ENCODE results near the gene DNAJA3.

DNAJA3 gene

GRCh38 chr16:4425378-4426020 lies at the start of gene DNAJA3:
Gene DNAJA3 (plus strand): TSS chr16:4425868. CDS start chr16:4425882, 14 bp downstream.
- peak; percentile 94 for DNase-seq

DNA sequence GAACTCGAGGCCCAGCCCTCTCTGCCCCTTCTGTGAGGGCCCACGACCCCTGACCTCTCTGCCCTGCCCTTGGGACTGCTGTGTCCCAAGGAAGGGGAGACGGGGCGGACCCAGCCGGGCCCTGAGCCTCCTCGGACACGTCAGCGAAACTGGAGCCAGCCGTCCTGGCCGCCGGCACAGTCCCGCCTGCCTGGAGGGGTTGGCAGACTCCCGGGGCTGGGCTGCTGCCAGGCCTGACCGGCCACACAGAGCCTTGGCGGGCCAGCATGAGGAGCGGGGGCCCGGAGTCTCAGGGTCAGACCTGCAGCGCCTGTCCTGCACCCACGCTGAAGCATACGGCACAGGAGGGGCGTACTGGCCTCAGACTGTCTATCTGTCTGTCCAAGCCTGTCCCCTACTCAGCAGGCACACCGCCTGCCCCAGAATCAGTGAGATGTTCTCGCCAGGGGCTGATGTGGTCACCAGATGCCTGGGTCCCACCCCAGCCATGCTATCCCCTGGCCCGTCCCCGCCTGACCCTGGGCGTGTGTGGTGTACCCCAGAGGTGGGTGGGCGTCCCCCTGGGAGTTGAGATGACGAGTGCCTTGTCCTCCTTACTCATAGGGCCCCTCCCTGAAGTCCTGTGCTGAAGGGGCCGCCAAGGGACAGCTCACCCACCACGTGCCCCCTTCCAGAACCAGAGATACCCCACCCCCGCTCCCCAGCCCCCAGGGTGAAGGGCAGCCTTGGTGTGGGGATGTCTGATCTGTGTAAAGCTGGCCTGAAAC lies 49.4 kb upstream of the DNAJA3 start:
- no peak for DNase-seq

GRCh38 chr16:4376893-4377572 lies 48.6 kb upstream of the DNAJA3 start:
- no peak for DNase-seq

DNA sequence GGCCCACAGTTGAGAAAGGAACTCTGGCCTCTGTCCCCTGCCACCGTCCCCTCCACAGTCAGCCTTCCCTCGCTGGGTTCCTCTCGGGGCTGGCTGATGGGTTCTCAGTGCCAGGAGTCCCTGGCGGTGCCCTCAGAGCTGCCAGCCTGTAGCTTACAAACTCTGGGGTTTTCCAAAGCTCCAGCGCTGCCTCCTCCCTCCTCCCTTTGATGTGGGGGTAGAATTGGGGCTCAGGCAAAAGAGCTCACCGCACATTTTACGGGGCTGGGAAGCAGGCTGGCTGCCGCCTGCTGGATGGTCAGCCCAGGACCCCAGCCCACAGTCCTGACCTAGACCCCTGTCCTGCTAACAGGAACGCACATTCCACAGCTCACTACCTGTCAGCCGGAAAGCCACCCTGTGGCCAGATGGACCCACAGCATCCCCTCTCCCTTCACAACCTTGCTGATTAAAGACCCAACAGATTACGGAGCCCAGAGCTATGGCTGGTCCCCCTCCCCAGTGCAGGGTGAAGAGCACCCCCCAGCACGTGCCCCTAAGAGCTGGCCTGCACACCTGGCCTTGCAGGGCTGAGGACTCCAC lies 48.0 kb upstream of the DNAJA3 start:
- DNase-seq = no peak

GRCh38 chr16:4378161-4378666 lies 47.5 kb upstream of the DNAJA3 start:
- no peak for DNase-seq

DNA sequence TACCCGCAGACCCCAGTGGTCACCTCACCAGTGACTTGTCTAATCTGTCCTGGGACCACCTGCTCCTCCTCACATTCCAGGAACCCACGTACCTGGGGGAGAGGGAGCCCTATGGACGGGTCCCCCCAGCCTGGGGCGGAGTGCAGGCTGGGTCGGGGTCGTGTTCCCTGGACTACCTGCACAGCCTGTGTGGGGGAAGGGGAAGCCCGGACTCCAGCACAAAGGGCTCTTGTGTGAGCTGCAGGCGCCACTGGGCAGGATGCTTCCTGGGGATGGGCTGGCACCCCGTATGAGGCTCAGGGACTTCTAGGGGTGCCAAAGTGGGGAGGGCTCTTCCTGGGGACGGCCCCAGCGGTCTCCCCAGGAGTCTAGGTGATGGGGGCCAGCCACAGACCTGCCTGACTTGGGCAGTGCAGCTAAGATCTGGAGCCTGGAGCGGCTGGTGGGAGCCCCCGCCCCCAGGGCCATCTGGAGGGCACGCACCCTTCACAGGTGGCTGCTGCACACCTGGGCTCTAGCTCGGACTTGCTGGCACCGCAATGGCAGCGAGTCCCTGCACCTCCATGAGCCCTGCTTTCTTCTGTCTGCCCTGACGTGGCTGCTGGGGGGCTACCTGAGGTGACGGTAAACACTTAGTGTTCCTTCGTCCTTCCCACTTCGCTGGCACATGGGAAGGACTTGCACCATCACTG lies 46.5 kb upstream of the DNAJA3 start:
- DNase-seq = no peak

GRCh38 chr16:4380119-4381063 lies 45.3 kb upstream of the DNAJA3 start:
- DNase-seq = no peak

GRCh38 chr16:4381072-4381934 lies 44.4 kb upstream of the DNAJA3 start:
- DNase-seq = no peak

DNA sequence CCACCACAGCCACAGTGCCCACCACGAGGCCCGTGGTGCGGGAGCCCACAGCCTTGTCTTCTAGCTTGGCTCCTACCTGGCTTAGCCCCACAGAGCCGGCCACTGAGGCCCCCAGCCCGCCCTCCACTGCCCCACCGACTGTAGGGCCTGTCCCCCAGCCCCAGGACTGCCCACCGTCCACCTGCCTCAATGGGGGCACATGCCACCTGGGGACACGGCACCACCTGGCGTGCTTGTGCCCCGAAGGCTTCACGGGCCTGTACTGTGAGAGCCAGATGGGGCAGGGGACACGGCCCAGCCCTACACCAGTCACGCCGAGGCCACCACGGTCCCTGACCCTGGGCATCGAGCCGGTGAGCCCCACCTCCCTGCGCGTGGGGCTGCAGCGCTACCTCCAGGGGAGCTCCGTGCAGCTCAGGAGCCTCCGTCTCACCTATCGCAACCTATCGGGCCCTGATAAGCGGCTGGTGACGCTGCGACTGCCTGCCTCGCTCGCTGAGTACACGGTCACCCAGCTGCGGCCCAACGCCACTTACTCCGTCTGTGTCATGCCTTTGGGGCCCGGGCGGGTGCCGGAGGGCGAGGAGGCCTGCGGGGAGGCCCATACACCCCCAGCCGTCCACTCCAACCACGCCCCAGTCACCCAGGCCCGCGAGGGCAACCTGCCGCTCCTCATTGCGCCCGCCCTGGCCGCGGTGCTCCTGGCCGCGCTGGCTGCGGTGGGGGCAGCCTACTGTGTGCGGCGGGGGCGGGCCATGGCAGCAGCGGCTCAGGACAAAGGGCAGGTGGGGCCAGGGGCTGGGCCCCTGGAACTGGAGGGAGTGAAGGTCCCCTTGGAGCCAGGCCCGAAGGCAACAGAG lies 43.5 kb upstream of the DNAJA3 start:
- no peak for DNase-seq

DNA sequence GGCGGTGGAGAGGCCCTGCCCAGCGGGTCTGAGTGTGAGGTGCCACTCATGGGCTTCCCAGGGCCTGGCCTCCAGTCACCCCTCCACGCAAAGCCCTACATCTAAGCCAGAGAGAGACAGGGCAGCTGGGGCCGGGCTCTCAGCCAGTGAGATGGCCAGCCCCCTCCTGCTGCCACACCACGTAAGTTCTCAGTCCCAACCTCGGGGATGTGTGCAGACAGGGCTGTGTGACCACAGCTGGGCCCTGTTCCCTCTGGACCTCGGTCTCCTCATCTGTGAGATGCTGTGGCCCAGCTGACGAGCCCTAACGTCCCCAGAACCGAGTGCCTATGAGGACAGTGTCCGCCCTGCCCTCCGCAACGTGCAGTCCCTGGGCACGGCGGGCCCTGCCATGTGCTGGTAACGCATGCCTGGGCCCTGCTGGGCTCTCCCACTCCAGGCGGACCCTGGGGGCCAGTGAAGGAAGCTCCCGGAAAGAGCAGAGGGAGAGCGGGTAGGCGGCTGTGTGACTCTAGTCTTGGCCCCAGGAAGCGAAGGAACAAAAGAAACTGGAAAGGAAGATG lies 42.8 kb upstream of the DNAJA3 start:
- no peak for DNase-seq

GRCh38 chr16:4383591-4384444 lies 41.9 kb upstream of the DNAJA3 start:
- no peak for DNase-seq

DNA sequence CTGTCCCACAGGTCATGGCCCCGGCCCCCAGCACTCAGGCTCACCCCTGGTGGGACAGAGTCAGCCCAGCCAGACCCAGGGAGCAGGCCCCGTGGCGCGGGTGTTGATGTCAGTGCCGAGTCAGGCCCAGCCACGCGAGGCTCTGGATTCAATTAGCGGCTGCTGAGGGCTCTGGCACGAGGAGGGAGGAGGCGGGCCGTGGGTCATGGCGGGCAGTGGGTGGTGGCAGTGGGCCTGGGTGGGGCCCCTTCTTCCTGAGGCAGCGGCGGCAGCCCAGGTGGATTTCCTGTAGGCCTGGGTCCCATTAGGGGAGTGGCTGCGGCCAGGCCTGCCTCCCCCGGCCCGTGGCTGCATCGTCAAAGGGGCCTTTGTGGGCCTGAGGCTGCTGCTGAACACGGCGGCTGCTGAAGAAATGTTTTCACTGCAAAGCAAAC lies 41.1 kb upstream of the DNAJA3 start:
- DNase-seq = no peak

DNA sequence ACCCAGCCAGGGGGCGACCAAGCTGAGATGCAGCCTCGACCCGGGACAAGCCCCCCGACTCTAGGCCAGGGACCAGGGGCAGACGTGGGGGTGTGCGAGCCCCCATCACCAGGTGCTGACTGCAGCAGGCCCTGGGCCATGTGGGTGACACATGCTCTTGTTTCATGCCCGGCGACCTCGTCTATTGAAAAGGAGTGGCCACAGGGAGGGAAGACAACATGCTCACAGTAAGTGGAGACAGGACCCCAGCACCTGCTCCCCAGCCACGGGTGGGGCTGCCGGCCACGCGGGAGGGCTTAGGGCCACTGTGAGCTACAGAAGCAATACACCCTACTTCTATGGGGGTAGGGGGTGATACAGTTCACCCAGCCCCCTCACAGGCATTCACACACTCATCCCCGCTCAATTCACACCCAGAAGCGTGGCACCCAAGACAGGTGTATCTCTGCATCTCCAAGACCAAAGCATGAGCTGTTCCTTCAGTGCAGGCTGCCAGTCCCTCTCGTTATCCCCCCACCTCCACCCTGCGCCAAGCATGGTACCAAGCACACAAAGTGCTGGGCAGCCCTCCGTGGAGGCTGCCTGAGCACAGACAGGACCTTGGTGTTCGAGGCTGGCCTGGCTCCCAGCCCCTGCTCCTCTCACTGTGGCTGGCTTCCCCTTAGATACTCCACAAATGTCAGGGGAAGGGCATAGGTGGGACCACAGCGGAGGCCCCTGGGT lies 40.4 kb upstream of the DNAJA3 start:
- DNase-seq = no peak

DNA sequence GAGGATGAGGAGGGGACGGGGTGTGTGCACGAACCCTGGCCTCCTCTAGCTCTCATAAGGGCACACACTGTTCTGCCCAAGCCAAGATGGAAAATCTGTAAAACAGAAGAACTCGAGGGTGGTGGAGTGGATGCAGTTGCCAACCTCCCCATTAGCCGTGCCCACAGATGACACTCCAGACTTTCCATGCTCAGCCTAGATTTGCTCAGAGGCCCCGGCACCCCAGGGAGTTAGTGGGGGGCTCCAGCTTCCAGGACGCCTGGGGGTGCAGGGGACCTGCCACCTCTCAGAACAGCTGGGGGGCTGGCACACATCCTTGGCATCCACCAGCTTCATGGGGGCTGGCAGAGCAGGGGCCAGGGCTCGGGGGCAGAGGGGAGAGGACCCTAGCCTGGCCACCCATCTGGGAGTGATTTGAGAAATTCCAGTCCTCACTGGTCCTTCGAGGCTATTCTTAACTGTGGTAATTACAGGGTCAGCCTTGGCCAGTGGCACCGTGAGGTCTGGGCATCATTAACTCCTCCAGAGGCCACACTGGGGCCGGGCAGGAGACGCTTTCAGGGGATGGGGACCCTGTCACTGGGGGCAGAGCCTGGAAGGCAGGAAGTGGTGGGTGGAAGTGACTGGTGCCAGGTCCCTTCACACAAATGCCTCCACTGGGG lies 39.7 kb upstream of the DNAJA3 start:
- DNase-seq = no peak

DNA sequence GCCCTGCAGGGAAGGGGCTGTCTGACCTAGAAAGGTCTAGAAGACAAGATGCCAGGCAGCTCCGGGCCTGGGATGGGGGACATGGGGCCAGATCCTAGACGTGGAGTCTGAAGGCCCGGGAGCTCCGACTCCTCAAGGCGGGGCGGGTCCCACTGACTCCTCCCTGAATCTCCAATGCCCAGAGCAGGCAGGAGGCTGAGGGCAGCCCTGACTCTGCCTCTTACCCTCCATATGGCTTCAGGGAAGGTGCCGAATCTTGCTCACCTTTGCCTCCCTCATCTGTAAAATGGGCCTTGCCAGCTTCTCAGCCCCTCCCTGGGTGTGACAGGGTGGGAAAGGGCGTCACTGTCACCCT lies 39.2 kb upstream of the DNAJA3 start:
- no peak for DNase-seq

DNA sequence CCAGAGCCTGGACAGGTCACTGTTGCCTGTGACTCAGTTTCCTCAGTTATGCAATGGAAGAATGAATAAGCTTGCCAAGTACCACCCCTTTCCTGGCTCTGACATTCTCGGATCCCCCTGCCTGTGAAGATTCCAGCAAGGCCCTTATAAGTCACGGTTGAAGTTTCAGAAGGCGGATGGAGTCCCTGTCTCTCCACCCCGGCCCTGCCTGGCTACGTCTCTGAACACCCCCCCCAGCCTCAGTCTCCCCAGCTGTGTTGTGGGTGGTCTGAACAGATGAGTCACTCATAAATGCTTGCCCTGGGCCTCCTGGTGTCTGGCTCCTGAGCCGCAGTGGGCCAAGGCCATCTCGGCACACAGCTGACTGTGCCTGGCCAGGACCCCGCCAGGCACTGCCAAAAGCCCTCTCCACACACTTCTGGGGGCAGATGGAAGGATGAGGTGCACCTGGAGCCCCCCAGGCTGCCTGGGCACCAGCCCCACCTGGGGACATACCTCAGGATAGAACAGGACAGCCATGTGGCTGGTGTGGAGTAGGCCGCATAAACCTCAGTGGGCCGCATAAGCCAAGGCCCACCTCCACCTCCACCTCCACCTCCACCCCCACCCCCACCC lies 38.6 kb upstream of the DNAJA3 start:
- DNase-seq = no peak

- no peak for DNase-seq
These were observed 37.9 kb upstream of the DNAJA3 start for GRCh38 chr16:4387781-4388180.
